A204.1 (cell line): Measurements from ENCODE around the gene TMEM158.

ENCODE experiments used
- FAIRE-seq: peaks from 2 replicates; lab custom pipeline; 2012; peaks lifted over from hg19 to GRCh38; lab: Jason Lieb, UNC

TMEM158 gene

GRCh38 chr3:45232521-45232920 lies 6.4 kb upstream of the TMEM158 start:
- FAIRE-seq: no peak

- no peak for FAIRE-seq
These were observed 1.9 kb upstream of the TMEM158 start for GRCh38 chr3:45227946-45228345.

- FAIRE-seq: no peak
These were observed 1.2 kb upstream of the TMEM158 start for GRCh38 chr3:45227071-45227820.

GRCh38 chr3:45225465-45226205 lies 452 bp downstream of the TMEM158 start:
- FAIRE-seq: no peak

GRCh38 chr3:45224824-45225464 lies 1.1 kb downstream of the TMEM158 start:
- no peak for FAIRE-seq

GRCh38 chr3:45223889-45224727 lies 2.0 kb downstream of the TMEM158 start:
- FAIRE-seq: no peak

GRCh38 chr3:45219694-45220093 lies 6.4 kb downstream of the TMEM158 start:
- FAIRE-seq: no peak

GRCh38 chr3:45218578-45219390 lies 7.3 kb downstream of the TMEM158 start:
- FAIRE-seq: no peak

- FAIRE-seq: no peak
These were observed 10.0 kb downstream of the TMEM158 start for GRCh38 chr3:45216021-45216609.

GRCh38 chr3:45215466-45215865 lies 10.6 kb downstream of the TMEM158 start:
- FAIRE-seq: no peak

- no peak for FAIRE-seq
These were observed 11.9 kb downstream of the TMEM158 start for GRCh38 chr3:45214061-45214680.

- no peak for FAIRE-seq
These were observed 14.0 kb downstream of the TMEM158 start for GRCh38 chr3:45212095-45212468.

GRCh38 chr3:45211466-45212094 lies 14.5 kb downstream of the TMEM158 start:
- FAIRE-seq: no peak

GRCh38 chr3:45210308-45211041 lies 15.6 kb downstream of the TMEM158 start:
- FAIRE-seq: no peak

GRCh38 chr3:45209526-45209925 lies 16.6 kb downstream of the TMEM158 start:
- no peak for FAIRE-seq

- FAIRE-seq: no peak
These were observed 17.5 kb downstream of the TMEM158 start for GRCh38 chr3:45208586-45208985.

- FAIRE-seq: no peak
These were observed 18.6 kb downstream of the TMEM158 start for GRCh38 chr3:45207446-45207845.

GRCh38 chr3:45205126-45205525 lies 21.0 kb downstream of the TMEM158 start:
- no peak for FAIRE-seq

GRCh38 chr3:45204136-45204535 lies 22.0 kb downstream of the TMEM158 start:
- FAIRE-seq: no peak
